COLO668 (cell line): ENCODE data around the gene RGPD6.
"Not testable (repeated sequence)": the region's sequence is repeated elsewhere in the genome, so short reads cannot be mapped to it uniquely, and the experiment has no call there.

Source experiments
- DNase-seq: peaks from one replicate; lab custom pipeline; 2025; ENCODE audit not compliant: unreplicated experiment; lab: John Stamatoyannopoulos, UW

RGPD6 gene

GRCh38 chr2:110482697-110483096, 94.3 kb downstream of the RGPD6 start:
- DNase-seq, result not testable (repeated sequence)

- not testable (repeated sequence) for DNase-seq
Measured at GRCh38 chr2:110481200-110481599, 95.8 kb downstream of the RGPD6 start.

GRCh38 chr2:110480084-110480483, 96.9 kb downstream of the RGPD6 start:
- not testable (repeated sequence) for DNase-seq

GRCh38 chr2:110477370-110477769, 99.7 kb downstream of the RGPD6 start:
- DNase-seq, result not testable (repeated sequence)

- not testable (repeated sequence) for DNase-seq
Measured at GRCh38 chr2:110476952-110477351, 100.1 kb downstream of the RGPD6 start.

GRCh38 chr2:110475627-110476359, 101.2 kb downstream of the RGPD6 start:
- DNase-seq, result not testable (repeated sequence)

GRCh38 chr2:110474898-110475297, 102.1 kb downstream of the RGPD6 start:
- DNase-seq, result not testable (repeated sequence)

GRCh38 chr2:110473059-110473358, 104.0 kb downstream of the RGPD6 start:
- not testable (repeated sequence) for DNase-seq

- DNase-seq, result not testable (repeated sequence)
Measured at GRCh38 chr2:110472171-110473058, 104.6 kb downstream of the RGPD6 start, which contains the start of gene LIMS4. Gene LIMS4, minus strand, starts transcription at chr2:110472816. Its CDS starts 38 bp downstream, at chr2:110472778.

- DNase-seq, result not testable (repeated sequence)
Measured at GRCh38 chr2:110468921-110469320, 108.1 kb downstream of the RGPD6 start.

- DNase-seq, result not testable (repeated sequence)
Measured at GRCh38 chr2:110465312-110465711, 111.7 kb downstream of the RGPD6 start.
